HEK293T (cell line): ENCODE measurements around the gene CYP1B1.

Source experiments
- CTCF ChIA-PET: fragments of 350-600 bp; formaldehyde crosslinking; extraction: SDS; loops from one replicate; lab custom pipeline; 2021; ENCODE audit warnings: antibody characterized with exemption, inconsistent platforms; lab: Yijun Ruan, JAX
- POLR2A ChIA-PET: fragments of 350-600 bp; formaldehyde crosslinking; extraction: SDS; loops from one replicate; lab custom pipeline; 2020; ENCODE audit warnings: antibody characterized with exemption, inconsistent platforms; lab: Yijun Ruan, JAX
- DNase-seq: peaks from one replicate; pipeline ENCODE4 v3.0.0; 2012; ENCODE audit warnings: mixed read lengths; ENCODE audit errors: extremely low spot score
- ARNT ChIP-seq: fragments of 450-650 bp; IDR thresholded peaks from 2 replicates; pipeline ENCODE4 v1.6.1; 2017; ENCODE audit warnings: mild to moderate bottlenecking
- BHLHE40 ChIP-seq: fragments of 450-650 bp; IDR thresholded peaks from 2 replicates; pipeline ENCODE4 v1.6.1; 2016; ENCODE audit warnings: mild to moderate bottlenecking, moderate library complexity, borderline replicate concordance
- CTBP1 ChIP-seq: fragments of 450-650 bp; IDR thresholded peaks from 2 replicates; pipeline ENCODE4 v1.6.1; 2016; ENCODE audit warnings: borderline replicate concordance
- ELF4 ChIP-seq: fragments of 450-650 bp; IDR thresholded peaks from 2 replicates; pipeline ENCODE4 v1.6.1; 2017; ENCODE audit warnings: antibody characterized with exemption
- FOXA1 ChIP-seq: fragments of 450-650 bp; IDR thresholded peaks from 2 replicates; pipeline ENCODE4 v1.6.1; 2016; ENCODE audit warnings: mild to moderate bottlenecking
- FOXK2 ChIP-seq: fragments of 450-650 bp; IDR thresholded peaks from 2 replicates; pipeline ENCODE4 v1.6.1; 2016; ENCODE audit warnings: mild to moderate bottlenecking
- FOXM1 ChIP-seq: fragments of 450-650 bp; IDR thresholded peaks from 2 replicates; pipeline ENCODE4 v1.6.1; 2017; ENCODE audit warnings: mild to moderate bottlenecking, borderline replicate concordance
- HDGF ChIP-seq: fragments of 450-650 bp; IDR thresholded peaks from 2 replicates; pipeline ENCODE4 v1.6.1; 2017; ENCODE audit warnings: antibody characterized with exemption, borderline replicate concordance
- L3MBTL2 ChIP-seq: fragments of 450-650 bp; conservative IDR thresholded peaks from 2 replicates; pipeline ENCODE4 v1.6.1; 2016; ENCODE audit warnings: mild to moderate bottlenecking
- LEF1 ChIP-seq: fragments of 450-650 bp; IDR thresholded peaks from 2 replicates; pipeline ENCODE4 v1.6.1; 2017; ENCODE audit warnings: mild to moderate bottlenecking, borderline replicate concordance
- NFRKB ChIP-seq: fragments of 450-650 bp; IDR thresholded peaks from 2 replicates; pipeline ENCODE4 v1.6.1; 2016; ENCODE audit warnings: mild to moderate bottlenecking, moderate library complexity
- PKNOX1 ChIP-seq: fragments of 450-650 bp; IDR thresholded peaks from 2 replicates; pipeline ENCODE4 v1.6.1; 2016
- SP1 ChIP-seq: fragments of 450-650 bp; IDR thresholded peaks from 2 replicates; pipeline ENCODE4 v1.6.1; 2017
- SUZ12 ChIP-seq: fragments of 450-650 bp; IDR thresholded peaks from 2 replicates; pipeline ENCODE4 v1.6.1; 2016; ENCODE audit warnings: mild to moderate bottlenecking
- TARDBP ChIP-seq: fragments of 450-650 bp; IDR thresholded peaks from 2 replicates; pipeline ENCODE4 v1.6.1; 2016
- ZNF384 ChIP-seq: fragments of 450-650 bp; IDR thresholded peaks from 2 replicates; pipeline ENCODE4 v1.6.1; 2016

The CYP1B1 gene

GRCh38 chr2:38109732-38110181, 33.8 kb upstream of the CYP1B1 start:
- TF ChIP-seq L3MBTL2 (no peak), FOXK2 (no peak), TARDBP (no peak), SP1 (no peak), ARNT (no peak), FOXA1 (no peak), ZNF384 (no peak), CTBP1 (no peak)
- DNase-seq, result no peak
- POLR2A ChIA-PET, result no interaction called here
- CTCF ChIA-PET, result interaction anchor here (0.6 to 1.3 kb wide), 3 partner anchors 33 to 165 kb away, joined by 3 to 4 read pairs (median 3); no protein-coding TSS in a partner anchor

GRCh38 chr2:38108907-38109731, 33.2 kb upstream of the CYP1B1 start:
- no peak for TF ChIP-seq LEF1
- ChIA-PET POLR2A (no interaction called here), CTCF (interaction anchor here (1.1 to 1.3 kb wide), 2 partner anchors 32 to 165 kb away, joined by 3 read pairs; no protein-coding TSS in a partner anchor)
- DNase-seq, result no peak

- no peak for DNase-seq
- POLR2A ChIA-PET, result interaction anchor here (0.6 kb wide), 1 partner anchor 95 kb away, joined by 3 read pairs; no protein-coding TSS in a partner anchor
- no peak for TF ChIP-seq CTBP1
- TF ChIP-seq PKNOX1, result no peak
- TF ChIP-seq HDGF, result no peak
- TF ChIP-seq FOXM1, result no peak
- TF ChIP-seq BHLHE40, result no peak
- TF ChIP-seq FOXK2, result no peak
- TF ChIP-seq TARDBP, result no peak
- TF ChIP-seq FOXA1, result no peak
- no peak for TF ChIP-seq L3MBTL2
- no peak for TF ChIP-seq ELF4
- CTCF ChIA-PET, result no interaction called here
Observed at GRCh38 chr2:38107738-38108410, 31.9 kb upstream of the CYP1B1 start.

- no peak for DNase-seq
- POLR2A ChIA-PET, result interaction anchor here (2.1 kb wide), 1 partner anchor 30 kb away, joined by 10 read pairs; the partner anchor contains the start of gene CYP1B1
- CTCF ChIA-PET, result interaction anchor here (0.6 to 0.7 kb wide), 3 partner anchors 30 to 140 kb away, joined by 3 read pairs; no protein-coding TSS in a partner anchor
- TF ChIP-seq LEF1 (no peak), PKNOX1 (peak; percentile 63), NFRKB (no peak), ELF4 (no peak), L3MBTL2 (no peak)
Observed at GRCh38 chr2:38106405-38107094, 30.6 kb upstream of the CYP1B1 start.

GRCh38 chr2:38105922-38106321, 30.0 kb upstream of the CYP1B1 start:
- POLR2A ChIA-PET, result interaction anchor here (2.1 kb wide), 1 partner anchor 29 kb away, joined by 10 read pairs; the partner anchor contains the start of gene CYP1B1
- TF ChIP-seq FOXA1, result no peak

GRCh38 chr2:38104598-38104997, 28.6 kb upstream of the CYP1B1 start:
- ChIA-PET CTCF (interaction anchor here (0.6 kb wide), 1 partner anchor 170 kb away, joined by 4 read pairs; no protein-coding TSS in a partner anchor), POLR2A (no interaction called here)
- no peak for DNase-seq
- no peak for TF ChIP-seq SUZ12
- no peak for TF ChIP-seq NFRKB
- no peak for TF ChIP-seq CTBP1
- no peak for TF ChIP-seq ELF4
- TF ChIP-seq FOXK2, result no peak
- TF ChIP-seq HDGF, result no peak
- TF ChIP-seq ARNT, result no peak
- TF ChIP-seq FOXA1, result no peak
- no peak for TF ChIP-seq PKNOX1

More at GRCh38 chr2:38105922-38106321, 30.0 kb upstream of the CYP1B1 start:
- CTCF ChIA-PET, result interaction anchor here (0.6 to 0.9 kb wide), 2 partner anchors 29 to 124 kb away, joined by 3 read pairs; no protein-coding TSS in a partner anchor
- no peak for DNase-seq
